ENCODE measurements around the gene NHS. TPM values are rescaled to one million over a fixed set of nuclear protein-coding genes. Genes with fewer than 3 reads are reported as not detected.

Gene NHS
- total RNA-seq, 4 donors from 2014 or later: 6.9 to 16.9 (median 9.9) TPM

DNA sequence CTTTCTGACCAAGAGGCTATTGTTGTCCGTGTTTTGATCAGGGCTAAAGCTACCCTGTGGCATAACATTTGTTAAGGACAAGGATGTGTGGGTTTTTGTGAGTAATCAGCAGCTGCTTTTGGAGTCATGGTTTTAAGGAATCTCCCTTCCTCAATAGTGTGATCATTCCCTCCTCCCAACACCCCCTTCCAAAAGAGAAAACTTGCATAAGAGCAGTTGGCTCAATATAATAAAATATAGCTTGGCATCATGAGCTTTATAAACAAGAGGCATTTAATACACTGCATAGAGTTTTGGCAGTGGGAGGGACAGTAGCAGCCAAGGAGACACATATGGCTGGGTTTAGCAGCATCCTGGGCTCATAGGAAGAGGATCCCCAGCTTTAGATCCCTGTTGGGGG is 84.7 kb downstream of the NHS start:
- no peaks in the 10 kb centered on the region for H3K9me3 ChIP-seq
- no peak overlapping the region for H3K27ac ChIP-seq
- DNase-seq: no peak
- no peaks in the 10 kb centered on the region for H3K36me3 ChIP-seq
- no peak overlapping the region for H3K4me3 ChIP-seq (replicated peaks in 1 of 3)
- intact Hi-C loops (cut with DNase I): no loop called here
- H3K4me1 ChIP-seq: no peaks in the 10 kb centered on the region
- H3K27me3 ChIP-seq: no peaks in the 10 kb centered on the region
- 58 to 93% methylated on average over 1 of the region's 1 CpG for WGBS, 2 donors
- no peak for TF ChIP-seq POLR2A (IDR thresholded peaks at IDR 0.05)
- no peak for TF ChIP-seq CTCF (IDR thresholded peaks at IDR 0.05)

GRCh38 chrX:17462881-17463280 is 87.9 kb downstream of the NHS start:
- 95 to 100% methylated on average over 1 of the region's 1 CpG for WGBS, 2 donors
- H3K4me1 ChIP-seq: no peaks in the 10 kb centered on the region
- no peak overlapping the region for H3K4me3 ChIP-seq (replicated peaks in 1 of 3)
- no peaks in the 10 kb centered on the region for H3K27me3 ChIP-seq
- intact Hi-C loops (cut with DNase I): no loop called here
- no peaks in the 10 kb centered on the region for H3K9me3 ChIP-seq
- DNase-seq: no peak
- H3K36me3 ChIP-seq: no peaks in the 10 kb centered on the region
- H3K27ac ChIP-seq: no peak overlapping the region
- TF ChIP-seq CTCF (IDR thresholded peaks at IDR 0.05): no peak
- TF ChIP-seq POLR2A (IDR thresholded peaks at IDR 0.05): no peak

GRCh38 chrX:17464194-17464593 is 89.2 kb downstream of the NHS start:
- H3K4me1 ChIP-seq: no peaks in the 10 kb centered on the region
- H3K9me3 ChIP-seq: no peaks in the 10 kb centered on the region
- H3K36me3 ChIP-seq: no peaks in the 10 kb centered on the region
- intact Hi-C loops (cut with DNase I): no loop called here
- H3K27ac ChIP-seq: no peak overlapping the region
- no peak for DNase-seq
- no peak overlapping the region for H3K4me3 ChIP-seq (replicated peaks in 1 of 3)
- no peaks in the 10 kb centered on the region for H3K27me3 ChIP-seq
- TF ChIP-seq CTCF (IDR thresholded peaks at IDR 0.05) (no peak), POLR2A (IDR thresholded peaks at IDR 0.05) (no peak)

- intact Hi-C loops (cut with DNase I): no loop called here
- DNase-seq: no peak
- no peaks in the 10 kb centered on the region for H3K36me3 ChIP-seq
- no peak overlapping the region for H3K4me3 ChIP-seq (replicated peaks in 1 of 3)
- H3K27me3 ChIP-seq: no peaks in the 10 kb centered on the region
- H3K9me3 ChIP-seq: no peaks in the 10 kb centered on the region
- no peak for TF ChIP-seq CTCF (IDR thresholded peaks at IDR 0.05)
- no peak for TF ChIP-seq POLR2A (IDR thresholded peaks at IDR 0.05)
- 91 to 95% methylated on average over 2 of the region's 2 CpGs for WGBS, 2 donors
- no peaks in the 10 kb centered on the region for H3K4me1 ChIP-seq
- H3K27ac ChIP-seq: no peak overlapping the region
These were observed 90.2 kb downstream of the NHS start for GRCh38 chrX:17465201-17465600.

DNA sequence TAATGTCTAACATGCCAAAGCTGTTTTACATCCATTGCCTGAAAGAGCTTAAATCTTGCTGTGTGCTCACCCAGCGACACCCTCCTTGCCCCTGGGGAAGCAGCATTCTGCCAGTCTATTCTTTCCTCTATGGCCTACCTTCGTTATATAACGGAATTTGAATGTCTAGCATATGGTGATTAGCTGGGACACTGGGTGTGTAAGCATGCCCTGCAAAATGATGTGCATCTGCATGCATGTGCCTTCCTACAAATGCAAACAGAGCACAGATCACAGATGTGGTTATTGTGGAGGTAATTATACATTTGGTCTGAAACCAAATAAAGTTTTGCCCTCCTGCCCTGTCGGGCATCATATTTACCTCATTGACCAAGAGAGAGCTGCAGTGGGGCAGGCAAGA is 90.8 kb downstream of the NHS start:
- no peaks in the 10 kb centered on the region for H3K9me3 ChIP-seq
- no peak for DNase-seq
- intact Hi-C loops (cut with DNase I): no loop called here
- H3K36me3 ChIP-seq: no peaks in the 10 kb centered on the region
- WGBS, 2 donors: 91 to 94% methylated on average over 4 of the region's 4 CpGs
- H3K27ac ChIP-seq: no peak overlapping the region
- no peaks in the 10 kb centered on the region for H3K4me1 ChIP-seq
- H3K27me3 ChIP-seq: no peaks in the 10 kb centered on the region
- TF ChIP-seq POLR2A (IDR thresholded peaks at IDR 0.05) (no peak), CTCF (IDR thresholded peaks at IDR 0.05) (no peak)
- H3K4me3 ChIP-seq (replicated peaks in 1 of 3): no peak overlapping the region

All from thyroid gland (tissue), 4 donors.